Dedifferentiated amniotic fluid mesenchymal stem cell (primary cell): ENCODE results near the gene TOM1L2.

Experiments
- DNase-seq: peaks from one replicate; pipeline ENCODE4 v3.0.0-alpha.2; 2016; ENCODE audit errors: extremely low spot score

TOM1L2 gene

DNA sequence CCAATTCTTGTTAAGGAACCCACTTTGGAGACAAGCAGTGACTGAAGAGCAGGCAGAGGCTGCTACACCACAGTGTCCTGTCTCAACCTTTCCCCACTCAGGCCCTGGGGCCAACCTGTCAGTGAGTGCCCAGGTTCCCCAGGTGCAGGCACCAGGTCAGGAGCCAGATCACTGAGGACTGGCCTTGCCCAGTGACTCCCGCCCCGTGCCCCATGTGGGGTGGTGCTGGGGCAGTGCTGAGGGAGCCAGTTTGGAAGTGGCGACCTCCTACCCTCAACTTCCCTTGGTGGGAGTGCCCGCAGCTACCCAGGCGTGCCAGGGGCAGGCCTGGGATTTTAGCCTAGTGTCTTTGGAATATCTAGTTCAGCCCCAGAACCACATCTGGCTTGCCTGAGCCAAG lies 164.8 kb downstream of the TOM1L2 start:
- no peak for DNase-seq

GRCh38 chr17:17806611-17807274 lies 165.5 kb downstream of the TOM1L2 start:
- DNase-seq = no peak

DNA sequence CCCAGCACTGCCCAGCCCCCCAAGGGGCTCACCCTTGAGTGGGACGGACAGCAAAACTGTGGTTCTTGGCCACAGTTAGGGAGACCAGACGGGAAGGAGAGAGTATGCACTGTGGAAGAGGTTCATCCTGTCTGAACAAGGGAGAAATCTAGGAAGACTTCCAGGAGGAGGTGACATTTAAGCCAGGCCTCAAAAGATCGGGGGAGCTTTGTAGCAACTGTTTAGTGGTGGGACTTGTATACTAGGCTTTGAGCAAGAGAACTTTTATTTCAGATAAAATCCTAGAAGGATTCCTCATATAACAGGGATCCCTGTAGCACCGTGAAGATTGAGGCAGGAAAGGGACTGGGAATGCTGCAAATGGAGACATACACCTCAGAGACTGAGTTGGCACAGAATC lies 166.2 kb downstream of the TOM1L2 start:
- no peak for DNase-seq

DNA sequence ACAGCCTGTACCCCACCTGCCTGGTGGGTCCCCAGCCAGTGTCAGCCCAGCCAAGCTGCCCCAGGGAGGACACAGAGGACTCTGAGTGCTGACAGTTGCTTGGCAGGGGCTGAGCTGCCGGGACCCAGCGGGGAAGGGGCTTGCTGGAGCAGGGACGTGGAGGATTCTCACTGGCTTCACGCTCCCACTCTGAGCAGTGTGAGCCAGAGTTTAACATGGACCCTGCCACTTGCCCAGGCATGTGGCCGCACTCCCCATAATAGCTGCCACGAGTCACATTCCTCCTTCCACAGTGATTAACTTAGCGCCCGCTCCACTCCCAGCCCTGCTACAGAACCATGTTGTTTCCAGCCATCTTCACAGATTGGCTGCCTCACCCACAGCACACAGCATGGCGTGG lies 166.6 kb downstream of the TOM1L2 start:
- no peak for DNase-seq

DNA sequence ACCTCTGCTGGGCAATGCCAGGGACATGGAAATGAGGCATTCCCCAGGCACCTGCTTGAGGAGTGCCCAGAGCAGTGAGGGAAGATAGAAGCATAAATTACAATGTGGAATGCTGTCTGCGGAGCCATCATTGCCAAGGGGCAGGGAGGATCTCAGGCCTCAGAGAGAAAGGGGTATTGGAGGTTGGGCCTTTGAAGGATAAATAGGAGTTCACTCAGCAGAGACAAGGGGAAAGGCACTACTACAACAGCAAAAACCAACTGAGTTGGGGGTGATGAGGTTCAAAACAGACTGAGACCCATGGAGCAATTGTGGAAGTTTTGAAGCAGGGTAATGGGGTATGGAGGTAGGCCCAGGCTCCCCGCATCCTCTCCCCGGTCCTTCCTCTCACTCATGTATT lies 168.2 kb downstream of the TOM1L2 start:
- no peak for DNase-seq

- DNase-seq = no peak
Observed at GRCh38 chr17:17801800-17802481, 170.3 kb downstream of the TOM1L2 start.

GRCh38 chr17:17800504-17801021 lies 171.6 kb downstream of the TOM1L2 start:
- DNase-seq = no peak

DNA sequence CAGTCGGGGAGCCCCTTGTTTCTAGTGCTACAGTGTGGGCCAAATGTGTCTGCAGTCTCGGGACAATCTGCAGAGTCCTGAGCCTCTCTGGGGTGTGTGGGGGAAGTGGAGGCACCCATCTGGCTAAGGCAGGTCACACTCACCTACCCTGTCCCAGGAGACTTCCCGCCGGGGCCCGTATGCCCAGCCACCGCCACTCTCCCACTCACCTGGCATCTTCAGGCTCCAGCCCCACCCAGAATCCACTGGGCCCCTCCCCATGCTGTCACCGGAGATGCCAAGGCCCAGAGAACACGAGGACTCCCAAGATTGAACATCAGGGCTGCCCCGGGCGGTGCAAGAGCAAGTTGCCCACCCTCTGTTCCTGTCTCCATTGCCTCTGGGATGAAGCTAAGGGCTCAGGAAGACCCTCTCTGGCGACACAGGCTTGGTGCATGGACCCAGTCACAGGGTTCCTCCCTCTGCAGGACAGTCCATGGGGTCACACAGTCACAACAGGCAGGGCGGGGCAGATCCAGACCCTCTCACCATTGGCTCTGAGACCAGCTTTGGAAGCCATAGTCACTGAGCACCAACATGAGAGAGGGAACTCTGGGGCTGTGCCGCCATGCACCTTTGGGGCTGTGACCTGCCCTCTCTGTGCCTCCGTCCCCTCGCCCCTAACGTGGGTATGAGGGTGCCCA lies 173.5 kb downstream of the TOM1L2 start:
- no peak for DNase-seq

DNA sequence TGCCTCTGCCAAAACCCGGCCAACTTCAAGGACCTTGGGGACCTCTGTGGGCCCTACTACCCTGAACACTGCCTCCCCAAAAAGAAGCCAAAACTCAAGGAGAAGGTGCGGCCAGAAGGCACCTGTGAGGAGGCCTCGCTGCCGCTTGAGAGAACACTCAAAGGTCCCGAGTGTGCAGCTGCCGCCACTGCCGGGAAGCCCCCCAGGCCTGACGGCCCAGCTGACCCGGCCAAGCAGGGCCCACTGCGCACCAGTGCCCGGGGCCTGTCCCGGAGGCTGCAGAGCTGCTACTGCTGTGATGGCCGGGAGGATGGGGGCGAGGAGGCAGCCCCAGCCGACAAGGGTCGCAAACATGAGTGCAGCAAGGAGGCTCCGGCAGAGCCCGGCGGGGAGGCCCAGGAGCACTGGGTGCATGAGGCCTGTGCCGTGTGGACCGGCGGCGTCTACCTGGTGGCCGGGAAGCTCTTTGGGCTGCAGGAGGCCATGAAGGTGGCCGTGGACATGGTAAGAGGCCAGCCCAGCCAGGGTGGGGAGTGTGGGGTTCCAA lies 174.1 kb downstream of the TOM1L2 start:
- DNase-seq = no peak

- DNase-seq = no peak
Observed at GRCh38 chr17:17797119-17797809, 174.9 kb downstream of the TOM1L2 start.

GRCh38 chr17:17796787-17797061 lies 175.5 kb downstream of the TOM1L2 start:
- no peak for DNase-seq

DNA sequence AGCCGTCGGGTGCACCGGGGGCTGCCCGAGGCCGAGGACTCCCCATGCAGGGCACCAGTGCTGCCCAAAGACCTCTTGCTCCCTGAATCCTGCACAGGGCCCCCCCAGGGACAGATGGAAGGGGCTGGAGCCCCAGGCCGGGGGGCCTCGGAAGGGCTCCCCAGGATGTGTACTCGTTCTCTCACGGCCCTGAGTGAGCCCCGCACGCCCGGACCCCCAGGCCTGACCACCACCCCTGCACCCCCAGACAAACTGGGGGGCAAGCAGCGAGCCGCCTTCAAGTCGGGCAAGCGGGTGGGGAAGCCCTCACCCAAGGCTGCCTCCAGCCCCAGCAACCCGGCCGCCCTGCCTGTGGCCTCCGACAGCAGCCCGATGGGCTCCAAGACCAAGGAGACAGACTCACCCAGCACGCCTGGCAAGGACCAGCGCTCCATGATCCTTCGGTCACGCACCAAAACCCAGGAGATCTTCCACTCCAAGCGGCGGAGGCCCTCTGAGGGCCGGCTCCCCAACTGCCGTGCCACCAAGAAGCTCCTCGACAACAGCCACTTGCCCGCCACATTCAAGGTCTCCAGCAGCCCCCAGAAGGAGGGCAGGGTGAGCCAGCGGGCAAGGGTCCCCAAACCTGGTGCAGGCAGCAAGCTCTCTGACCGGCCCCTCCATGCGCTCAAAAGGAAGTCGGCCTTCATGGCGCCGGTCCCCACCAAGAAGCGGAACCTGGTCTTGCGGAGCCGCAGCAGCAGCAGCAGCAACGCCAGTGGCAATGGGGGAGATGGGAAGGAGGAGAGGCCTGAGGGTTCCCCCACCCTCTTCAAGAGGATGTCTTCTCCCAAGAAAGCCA lies 176.0 kb downstream of the TOM1L2 start:
- DNase-seq = no peak

GRCh38 chr17:17795296-17795695 lies 176.9 kb downstream of the TOM1L2 start:
- no peak for DNase-seq

DNA sequence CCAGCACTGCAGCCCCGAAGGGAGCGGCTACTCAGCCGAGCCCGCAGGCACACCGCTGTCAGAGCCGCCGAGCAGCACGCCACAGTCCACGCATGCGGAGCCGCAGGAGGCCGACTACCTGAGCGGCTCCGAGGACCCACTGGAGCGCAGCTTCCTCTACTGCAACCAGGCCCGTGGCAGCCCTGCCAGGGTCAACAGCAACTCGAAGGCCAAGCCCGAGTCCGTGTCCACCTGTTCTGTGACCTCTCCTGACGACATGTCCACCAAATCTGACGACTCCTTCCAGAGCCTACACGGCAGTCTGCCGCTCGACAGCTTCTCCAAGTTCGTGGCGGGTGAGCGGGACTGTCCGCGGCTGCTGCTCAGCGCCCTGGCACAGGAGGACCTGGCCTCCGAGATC lies 177.8 kb downstream of the TOM1L2 start:
- no peak for DNase-seq
